ENCODE data around the gene AZIN2. TPM values are rescaled to one million over a fixed set of nuclear protein-coding genes. Genes with fewer than 3 reads are reported as not detected.

Gene AZIN2
- total and polyA plus RNA-seq, 2 of the 8 experiments (the other 6 are each of a cell fraction or from before 2014, with no cell fraction given) = 0.22 to 0.91 TPM

DNA sequence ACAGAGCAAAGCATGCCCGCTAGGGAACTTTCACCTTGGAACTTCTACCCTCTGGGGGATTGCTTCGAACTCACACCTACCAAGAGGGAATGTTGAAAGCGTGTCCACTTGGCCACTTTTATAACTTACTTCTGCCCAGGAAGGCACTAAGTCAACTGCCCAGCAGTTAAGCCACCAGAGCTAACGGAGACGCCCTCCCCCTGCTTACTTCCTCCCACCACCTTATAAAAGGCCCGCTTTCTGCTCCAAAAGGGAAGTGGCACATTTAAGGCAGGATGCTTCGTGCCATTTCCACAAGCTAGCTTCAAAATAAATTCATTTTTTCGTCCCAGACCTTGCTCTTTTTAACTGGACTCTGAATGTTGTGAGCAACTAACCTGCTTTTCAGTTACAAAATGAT lies 41.1 kb upstream of the AZIN2 start (continued):
- TF ChIP-seq CBX5 (IDR thresholded peaks at IDR 0.05; ENCODE audit: low read depth, low read length) (no peak), HDAC2 (IDR thresholded peaks at IDR 0.05; ENCODE audit: borderline replicate concordance in 1 of 2, low read depth in 2 of 2, low read length in 2 of 2) (no peak), ASH2L (IDR thresholded peaks at IDR 0.05; ENCODE audit: low read length) (no peak), POLR2AphosphoS5 (IDR thresholded peaks at IDR 0.05; ENCODE audit: low read depth, low read length) (no peak), JUND (IDR thresholded peaks at IDR 0.05; ENCODE audit: low read length) (no peak)

All from H1 (cell line).